ENCODE data around the gene UBE2J2. TPM values are rescaled to one million over a fixed set of nuclear protein-coding genes. Genes with fewer than 3 reads are reported as not detected.

The UBE2J2 gene
- total and polyA plus RNA-seq, 4 experiments from 2014 or later: 79.4 to 96.7 (median 87.8) TPM

- Histone ChIP-seq H3K4me1 (ENCODE audit: insufficient read depth, low read length) (no peaks in the 10 kb centered on the region), H3K27ac (ENCODE audit: low read depth, low read length) (no peak overlapping the region), H3K4me3 (ENCODE audit: low read length in 2 of 2) (no peak overlapping the region), H3K9me3 (ENCODE audit: control insufficient read depth in 1 of 2, low read length in 2 of 2) (no peaks in the 10 kb centered on the region), H3K27me3 (ENCODE audit: insufficient read depth, low read length) (no peaks in the 10 kb centered on the region), H3K36me3 (ENCODE audit: insufficient read depth, low read length) (no peaks in the 10 kb centered on the region)
- CTCF ChIA-PET (ENCODE audit: partially characterized antibody): interaction anchor here (0.7 to 3.2 kb wide), 4 partner anchors 8 to 306 kb away, joined by 3 to 57 read pairs (median 4); no protein-coding TSS in a partner anchor
- peak; percentile 40 to 71 (median 56) for DNase-seq
- POLR2A ChIA-PET (ENCODE audit: partially characterized antibody): interaction anchor here (0.7 kb wide), 1 partner anchor 17 kb away, joined by 3 read pairs; the partner anchor contains the start of gene UBE2J2
- Mint-ChIP-seq H3K27me3 (no peaks in the 10 kb centered on the region), H3K4me1 (peaks cover 0 to 3% (median under 1%) of the 10 kb centered on the region in 4 donors), H3K27ac (no peak overlapping the region), H3K9me3 (no peaks in the 10 kb centered on the region), H3K4me3 (no peak overlapping the region), H3K36me3 (no peaks in the 10 kb centered on the region)
- intact Hi-C loops (cut with micrococcal nuclease): loop anchor here (5.0 kb wide), 1 partner anchor 308 kb away; the partner anchor contains the start of gene PERM1
Observed at GRCh38 chr1:1290238-1290731, 16.6 kb upstream of the UBE2J2 start.

GRCh38 chr1:1287288-1288110, 13.8 kb upstream of the UBE2J2 start:
- no peaks in the 10 kb centered on the region for H3K4me1 ChIP-seq (ENCODE audit: insufficient read depth, low read length)
- H3K36me3 Mint-ChIP-seq: no peaks in the 10 kb centered on the region
- H3K4me3 Mint-ChIP-seq: no peak overlapping the region
- H3K4me3 ChIP-seq (ENCODE audit: low read length in 2 of 2): no peak overlapping the region
- DNase-seq: peak in 1 of 5 donors; percentile 22
- ChIA-PET CTCF (ENCODE audit: partially characterized antibody) (interaction anchor here (1.2 to 2.1 kb wide), 2 partner anchors 12 to 165 kb away, joined by 3 to 6 read pairs; no protein-coding TSS in a partner anchor), POLR2A (ENCODE audit: partially characterized antibody) (no interaction called here)
- no peak overlapping the region for H3K27ac ChIP-seq (ENCODE audit: low read depth, low read length)
- no peaks in the 10 kb centered on the region for H3K9me3 Mint-ChIP-seq
- no peaks in the 10 kb centered on the region for H3K36me3 ChIP-seq (ENCODE audit: insufficient read depth, low read length)
- no peaks in the 10 kb centered on the region for H3K27me3 ChIP-seq (ENCODE audit: insufficient read depth, low read length)
- H3K4me1 Mint-ChIP-seq: peaks cover 0 to 4% (median under 1%) of the 10 kb centered on the region in 4 donors
- intact Hi-C loops (cut with micrococcal nuclease): no loop called here
- H3K27me3 Mint-ChIP-seq: no peaks in the 10 kb centered on the region
- no peak overlapping the region for H3K27ac Mint-ChIP-seq
- no peaks in the 10 kb centered on the region for H3K9me3 ChIP-seq (ENCODE audit: control insufficient read depth in 1 of 2, low read length in 2 of 2)

- CTCF ChIA-PET (ENCODE audit: partially characterized antibody): interaction anchor here (1.2 to 2.1 kb wide), 2 partner anchors 13 to 164 kb away, joined by 3 to 6 read pairs; no protein-coding TSS in a partner anchor
- Histone ChIP-seq H3K4me3 (ENCODE audit: low read length in 2 of 2) (no peak overlapping the region), H3K36me3 (ENCODE audit: insufficient read depth, low read length) (no peaks in the 10 kb centered on the region), H3K27me3 (ENCODE audit: insufficient read depth, low read length) (no peaks in the 10 kb centered on the region), H3K27ac (ENCODE audit: low read depth, low read length) (no peak overlapping the region), H3K4me1 (ENCODE audit: insufficient read depth, low read length) (no peaks in the 10 kb centered on the region), H3K9me3 (ENCODE audit: control insufficient read depth in 1 of 2, low read length in 2 of 2) (no peaks in the 10 kb centered on the region)
- POLR2A ChIA-PET (ENCODE audit: partially characterized antibody): no interaction called here
- Mint-ChIP-seq H3K36me3 (no peaks in the 10 kb centered on the region), H3K4me1 (peaks cover 0 to 1% (median 0%) of the 10 kb centered on the region in 4 donors), H3K9me3 (no peaks in the 10 kb centered on the region), H3K27ac (no peak overlapping the region), H3K4me3 (no peak overlapping the region), H3K27me3 (no peaks in the 10 kb centered on the region)
- peak in 1 of 5 donors; percentile 24 for DNase-seq
- intact Hi-C loops (cut with micrococcal nuclease): no loop called here
Observed at GRCh38 chr1:1286313-1287261, 12.9 kb upstream of the UBE2J2 start.

GRCh38 chr1:1285611-1286311, 12.1 kb upstream of the UBE2J2 start:
- H3K27me3 ChIP-seq (ENCODE audit: insufficient read depth, low read length): no peaks in the 10 kb centered on the region
- no peaks in the 10 kb centered on the region for H3K9me3 Mint-ChIP-seq
- H3K27me3 Mint-ChIP-seq: no peaks in the 10 kb centered on the region
- no peaks in the 10 kb centered on the region for H3K36me3 ChIP-seq (ENCODE audit: insufficient read depth, low read length)
- no peak overlapping the region for H3K27ac ChIP-seq (ENCODE audit: low read depth, low read length)
- no peaks in the 10 kb centered on the region for H3K36me3 Mint-ChIP-seq
- peaks cover 0 to 1% (median 0%) of the 10 kb centered on the region in 4 donors for H3K4me1 Mint-ChIP-seq
- no peaks in the 10 kb centered on the region for H3K4me1 ChIP-seq (ENCODE audit: insufficient read depth, low read length)
- ChIA-PET POLR2A (ENCODE audit: partially characterized antibody) (no interaction called here), CTCF (ENCODE audit: partially characterized antibody) (interaction anchor here (2.1 kb wide), 1 partner anchor 163 kb away, joined by 6 read pairs; no protein-coding TSS in a partner anchor)
- H3K4me3 ChIP-seq (ENCODE audit: low read length in 2 of 2): no peak overlapping the region
- peak in 1 of 5 donors; percentile 22 for DNase-seq
- H3K9me3 ChIP-seq (ENCODE audit: control insufficient read depth in 1 of 2, low read length in 2 of 2): no peaks in the 10 kb centered on the region
- intact Hi-C loops (cut with micrococcal nuclease): no loop called here
- no peak overlapping the region for H3K4me3 Mint-ChIP-seq
- H3K27ac Mint-ChIP-seq: no peak overlapping the region

- peak in 1 of 5 donors; percentile 19 for DNase-seq
- H3K4me1 Mint-ChIP-seq: peaks cover 0 to 1% (median 0%) of the 10 kb centered on the region in 4 donors
- H3K4me3 Mint-ChIP-seq: no peak overlapping the region
- H3K9me3 ChIP-seq (ENCODE audit: control insufficient read depth in 1 of 2, low read length in 2 of 2): no peaks in the 10 kb centered on the region
- POLR2A ChIA-PET (ENCODE audit: partially characterized antibody): no interaction called here
- no peaks in the 10 kb centered on the region for H3K27me3 ChIP-seq (ENCODE audit: insufficient read depth, low read length)
- no peak overlapping the region for H3K27ac ChIP-seq (ENCODE audit: low read depth, low read length)
- no peaks in the 10 kb centered on the region for H3K36me3 ChIP-seq (ENCODE audit: insufficient read depth, low read length)
- no peak overlapping the region for H3K4me3 ChIP-seq (ENCODE audit: low read length in 2 of 2)
- no peaks in the 10 kb centered on the region for H3K9me3 Mint-ChIP-seq
- H3K27ac Mint-ChIP-seq: no peak overlapping the region
- no peaks in the 10 kb centered on the region for H3K4me1 ChIP-seq (ENCODE audit: insufficient read depth, low read length)
- intact Hi-C loops (cut with micrococcal nuclease): no loop called here
- no peaks in the 10 kb centered on the region for H3K27me3 Mint-ChIP-seq
- CTCF ChIA-PET (ENCODE audit: partially characterized antibody): no interaction called here
- H3K36me3 Mint-ChIP-seq: no peaks in the 10 kb centered on the region
Observed at GRCh38 chr1:1285102-1285571, 11.5 kb upstream of the UBE2J2 start.

GRCh38 chr1:1284221-1285101, 10.8 kb upstream of the UBE2J2 start:
- Histone ChIP-seq H3K4me1 (ENCODE audit: insufficient read depth, low read length) (no peaks in the 10 kb centered on the region), H3K27me3 (ENCODE audit: insufficient read depth, low read length) (no peaks in the 10 kb centered on the region), H3K27ac (ENCODE audit: low read depth, low read length) (no peak overlapping the region), H3K36me3 (ENCODE audit: insufficient read depth, low read length) (no peaks in the 10 kb centered on the region), H3K9me3 (ENCODE audit: control insufficient read depth in 1 of 2, low read length in 2 of 2) (no peaks in the 10 kb centered on the region), H3K4me3 (ENCODE audit: low read length in 2 of 2) (no peak overlapping the region)
- ChIA-PET POLR2A (ENCODE audit: partially characterized antibody) (no interaction called here), CTCF (ENCODE audit: partially characterized antibody) (no interaction called here)
- peak in 1 of 5 donors; percentile 39 for DNase-seq
- Mint-ChIP-seq H3K27me3 (no peaks in the 10 kb centered on the region), H3K9me3 (no peaks in the 10 kb centered on the region), H3K4me3 (no peak overlapping the region), H3K36me3 (no peaks in the 10 kb centered on the region), H3K4me1 (peaks cover 0 to 1% (median 0%) of the 10 kb centered on the region in 4 donors), H3K27ac (no peak overlapping the region)
- intact Hi-C loops (cut with micrococcal nuclease): no loop called here

Measured in CD4-positive, alpha-beta memory T cell (primary cell).